TTC549 (cell line): ENCODE results near the gene CISD3.

Experiments used
- FAIRE-seq: peaks from 2 replicates; lab custom pipeline; 2012; peaks lifted over from hg19 to GRCh38; lab: Jason Lieb, UNC

Gene CISD3

DNA sequence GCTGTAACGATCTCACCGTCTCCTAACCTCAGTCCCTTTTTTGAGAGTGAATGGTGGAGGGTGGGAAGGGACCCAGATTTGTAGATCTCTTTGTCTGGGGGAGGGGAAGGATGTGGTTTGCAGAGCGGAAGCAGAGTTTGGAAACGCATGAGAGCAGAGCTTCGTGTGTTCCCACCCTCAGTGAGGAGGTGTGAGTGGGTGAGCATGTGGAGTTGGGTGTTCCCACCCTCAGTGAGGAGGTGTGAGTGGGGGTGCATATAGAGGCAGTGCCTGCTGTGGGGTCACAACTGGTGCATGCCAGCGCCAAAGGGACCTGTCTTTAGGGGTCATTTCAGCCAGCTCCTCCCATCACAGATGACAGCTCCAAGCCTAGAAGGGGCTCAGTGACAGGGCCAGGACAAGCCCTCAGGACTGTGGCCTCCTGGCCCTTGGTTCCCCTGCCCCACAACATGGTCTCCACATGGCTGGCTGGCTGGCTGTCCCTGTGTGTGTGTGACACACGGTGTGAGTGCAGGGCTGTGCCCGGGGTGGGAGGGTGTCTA, 1.8 kb upstream of the CISD3 start:
- no peak for FAIRE-seq

DNA sequence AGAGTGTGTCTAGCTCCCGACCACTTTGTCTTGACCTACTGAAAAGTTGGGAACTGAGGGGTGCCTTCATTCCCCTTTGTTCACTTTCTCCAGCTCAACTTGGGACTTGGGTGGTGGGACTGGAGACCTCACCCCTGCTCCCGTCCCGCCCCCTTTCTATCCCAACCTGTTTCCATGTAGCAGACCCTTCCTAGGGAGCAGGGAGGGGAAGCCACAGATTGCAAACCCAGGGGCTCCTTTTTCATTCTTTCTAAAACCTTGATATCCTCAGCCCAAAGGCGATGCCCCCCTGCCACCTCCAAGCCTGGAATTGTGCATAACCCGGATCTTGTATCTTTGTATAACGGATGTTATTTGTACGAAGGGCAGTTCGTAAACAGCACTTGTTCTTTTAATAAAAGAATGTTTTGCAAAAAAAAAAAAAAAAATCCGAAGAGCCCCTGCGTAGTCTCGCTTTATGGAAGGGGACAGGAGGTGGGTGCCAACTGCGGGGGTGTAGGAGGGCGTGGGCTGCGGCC, 714 bp upstream of the CISD3 start:
- no peak for FAIRE-seq

- FAIRE-seq = no peak
Measured at GRCh38 chr17:38730526-38731379, 612 bp downstream of the CISD3 start.

GRCh38 chr17:38731526-38732294, 1.6 kb downstream of the CISD3 start:
- no peak for FAIRE-seq

DNA sequence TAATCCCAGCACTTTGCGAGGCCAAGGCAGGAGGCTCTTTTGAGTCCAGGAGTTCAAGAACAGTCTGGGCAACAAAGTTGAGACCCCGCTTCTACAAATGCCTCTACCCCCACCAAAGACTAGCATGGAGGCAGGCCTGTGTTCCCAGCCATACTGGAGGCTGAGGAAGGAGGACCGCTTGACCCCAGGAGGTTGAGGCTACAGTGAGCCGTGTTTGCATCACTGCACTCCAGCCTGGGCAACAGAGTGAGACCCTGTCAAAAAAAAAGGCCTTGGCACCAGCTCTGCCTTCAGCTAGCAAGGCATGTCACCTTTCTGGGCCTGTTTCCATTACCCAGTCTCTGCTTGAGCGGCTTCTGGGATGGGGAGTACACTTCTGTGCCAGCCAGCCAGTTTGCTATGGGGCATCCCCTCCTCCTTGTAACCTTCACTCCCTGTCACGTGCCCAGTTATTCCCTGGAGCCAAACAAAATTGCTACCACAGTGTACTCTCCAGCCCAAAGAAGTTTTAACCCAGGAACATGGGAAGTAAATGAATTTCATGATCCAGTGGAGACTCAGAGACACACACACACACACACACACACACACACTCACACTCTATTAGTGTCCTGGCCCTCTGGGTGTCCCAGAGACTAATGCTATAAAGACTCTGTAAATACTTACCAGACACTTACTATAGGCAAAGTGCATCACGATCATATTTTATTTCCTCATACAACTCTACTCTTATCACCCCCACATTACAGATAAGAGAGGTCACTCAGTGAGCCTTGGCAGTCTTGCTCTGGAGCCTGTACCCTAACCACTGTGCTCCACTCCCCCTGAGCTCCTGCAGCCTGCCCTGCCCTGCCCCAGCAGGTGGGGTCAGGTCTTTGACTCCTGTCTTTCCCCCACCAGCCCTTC, 2.5 kb downstream of the CISD3 start:
- no peak for FAIRE-seq

DNA sequence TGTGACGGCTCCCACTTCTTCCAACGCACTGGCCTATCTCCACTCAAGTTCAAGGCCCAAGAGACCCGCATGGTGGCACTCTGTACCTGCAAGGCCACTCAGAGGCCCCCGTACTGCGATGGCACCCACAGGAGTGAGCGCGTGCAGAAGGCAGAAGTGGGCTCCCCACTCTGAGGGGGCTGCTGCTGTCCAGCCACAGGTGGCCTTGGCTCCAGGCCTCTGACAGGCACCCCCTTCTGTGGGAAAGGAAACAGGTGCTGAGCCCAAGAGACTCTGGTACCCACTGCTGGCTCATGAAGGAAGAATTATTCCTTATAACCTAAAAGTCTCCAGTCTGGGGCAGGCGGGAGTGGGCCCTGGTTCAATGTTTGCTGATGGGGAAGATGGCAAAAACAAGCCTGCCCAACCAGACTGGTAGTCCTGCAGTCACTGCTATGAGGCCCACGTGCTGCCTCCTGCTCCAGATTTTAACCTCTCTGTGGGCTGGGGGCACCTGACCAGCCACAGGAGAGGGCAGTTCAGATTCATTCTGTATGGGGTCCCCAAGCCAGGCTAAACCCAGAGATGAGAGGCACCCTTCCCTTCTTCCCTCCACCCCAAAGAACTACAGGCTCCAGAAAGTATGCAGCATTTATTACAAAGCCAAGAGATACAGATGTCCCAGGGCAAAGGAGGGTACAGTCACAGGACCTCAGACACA, 3.3 kb downstream of the CISD3 start:
- no peak for FAIRE-seq

DNA sequence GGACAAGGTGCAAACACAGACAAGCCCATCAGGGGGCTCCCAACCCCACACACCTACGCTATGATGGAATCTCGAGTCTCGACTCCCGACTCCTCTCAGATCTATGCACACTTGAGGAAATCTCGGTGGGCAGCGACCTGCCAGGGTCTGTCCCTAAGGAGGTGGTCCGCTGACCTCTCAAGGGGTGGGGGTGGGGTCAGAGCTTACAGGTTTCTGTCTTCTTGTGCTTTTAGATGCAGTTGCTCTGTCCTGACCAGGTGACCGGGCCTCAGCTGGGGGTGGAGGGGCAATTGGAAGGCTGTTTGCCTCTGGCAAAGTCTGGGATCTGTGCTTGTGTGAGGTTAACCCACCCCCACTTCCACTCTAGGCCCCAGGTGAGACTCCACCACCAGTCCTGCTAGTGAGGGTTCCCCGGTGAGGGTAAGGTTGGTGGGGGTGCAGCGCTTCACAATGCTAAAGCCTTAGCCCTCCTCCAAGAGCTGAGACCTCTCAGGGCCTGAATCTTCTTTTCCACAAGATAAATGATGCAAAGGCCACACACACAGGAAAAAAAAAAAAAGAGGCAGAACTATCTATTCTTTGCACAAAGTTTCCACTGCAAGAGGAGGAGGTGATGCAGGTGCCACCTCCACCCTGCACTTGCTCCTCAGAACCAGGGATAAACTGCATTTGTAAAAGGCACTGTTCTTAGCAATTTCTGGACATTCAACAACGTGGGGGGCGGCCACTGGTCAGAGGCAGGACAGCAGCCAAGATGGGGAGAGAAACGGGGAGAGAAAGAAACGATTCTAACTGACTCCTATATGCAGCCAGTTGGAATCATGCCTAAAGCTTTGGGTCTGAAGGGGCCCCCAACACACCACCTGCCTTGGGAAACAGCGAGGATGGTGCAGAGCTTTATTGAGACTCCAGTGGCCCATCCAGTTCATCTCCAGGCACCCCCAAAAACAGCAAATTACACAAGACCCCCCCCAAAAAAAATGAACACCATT, 4.1 kb downstream of the CISD3 start:
- no peak for FAIRE-seq

GRCh38 chr17:38735161-38735997, 5.2 kb downstream of the CISD3 start:
- FAIRE-seq = no peak

DNA sequence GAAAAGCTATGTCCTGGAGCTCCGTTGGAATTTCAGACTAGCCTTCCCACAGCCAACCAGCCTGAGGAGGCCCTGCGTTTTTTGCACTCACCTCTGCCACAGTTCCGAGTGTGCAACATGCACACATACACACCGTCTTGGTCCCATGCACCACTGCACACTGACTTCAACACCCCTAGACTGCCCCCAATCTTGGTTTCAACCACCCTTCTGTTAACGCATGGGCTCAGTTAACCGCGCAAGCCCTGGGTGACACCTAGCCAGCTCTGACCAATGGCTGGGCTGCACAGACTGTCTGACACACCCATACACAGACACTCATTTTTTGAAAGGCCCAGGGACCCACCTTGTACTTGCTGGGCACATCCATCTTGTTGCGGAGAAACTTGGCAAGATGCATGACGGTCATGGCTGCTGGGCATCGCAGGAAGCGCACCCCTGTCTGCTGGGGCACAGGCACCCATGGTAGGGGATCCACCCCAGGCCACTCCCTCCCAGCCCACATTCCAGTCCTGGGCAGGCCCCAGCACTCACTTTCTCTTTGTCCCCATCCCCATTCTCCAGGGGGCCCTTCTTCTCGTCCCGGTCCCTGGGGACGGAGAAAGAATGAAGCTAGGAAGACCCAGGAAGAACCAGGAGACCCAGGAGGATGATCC, 8.0 kb downstream of the CISD3 start:
- FAIRE-seq = no peak

GRCh38 chr17:38738686-38739085, 8.5 kb downstream of the CISD3 start:
- FAIRE-seq = no peak

- FAIRE-seq = no peak
Measured at GRCh38 chr17:38739305-38739704, 9.2 kb downstream of the CISD3 start.

GRCh38 chr17:38740044-38740443, 9.9 kb downstream of the CISD3 start:
- FAIRE-seq = no peak

DNA sequence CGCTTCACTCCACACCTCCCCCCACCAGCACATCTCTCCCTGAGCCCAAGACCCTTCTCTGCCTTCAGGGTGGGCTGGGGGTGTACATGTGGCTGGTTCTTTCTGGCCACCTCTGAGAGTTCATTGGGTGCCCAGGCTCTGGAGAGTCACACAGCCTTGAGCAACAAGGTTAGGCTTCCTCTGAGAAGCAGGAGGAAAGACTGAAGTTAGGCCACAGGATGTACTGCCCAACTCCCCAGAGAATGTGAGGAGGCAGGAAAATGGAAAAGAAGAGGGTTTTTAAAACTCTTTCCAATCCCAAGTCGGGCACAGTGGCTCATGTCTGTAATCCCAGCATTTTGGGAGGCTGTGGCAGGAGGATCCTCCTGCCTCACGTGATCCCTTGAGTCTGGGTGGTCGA, 10.7 kb downstream of the CISD3 start:
- FAIRE-seq = no peak

GRCh38 chr17:38741461-38741860, 11.3 kb downstream of the CISD3 start:
- no peak for FAIRE-seq

- no peak for FAIRE-seq
Measured at GRCh38 chr17:38741921-38742410, 11.8 kb downstream of the CISD3 start.

GRCh38 chr17:38742411-38743308, 12.5 kb downstream of the CISD3 start:
- FAIRE-seq = no peak

- no peak for FAIRE-seq
Measured at GRCh38 chr17:38743556-38744171, 13.5 kb downstream of the CISD3 start.
